ENCODE measurements around the gene ACOT11.

Gene ACOT11

GRCh38 chr1:54537611-54538010, 10.4 kb upstream of the ACOT11 start:
- no peak for DNase-seq (ENCODE audit: low spot score)

GRCh38 chr1:54538538-54538937, 9.5 kb upstream of the ACOT11 start:
- no peak for DNase-seq (ENCODE audit: low spot score)

GRCh38 chr1:54540582-54541295, 7.3 kb upstream of the ACOT11 start:
- no peak for DNase-seq (ENCODE audit: low spot score)

GRCh38 chr1:54542120-54542961, 5.7 kb upstream of the ACOT11 start:
- peak; percentile 84 for DNase-seq (ENCODE audit: low spot score)

- DNase-seq (ENCODE audit: low spot score), result no peak
Observed at GRCh38 chr1:54542962-54543539, 5.0 kb upstream of the ACOT11 start.

- DNase-seq (ENCODE audit: low spot score), result peak; percentile 52
Observed at GRCh38 chr1:54543729-54544496, 4.1 kb upstream of the ACOT11 start.

- DNase-seq (ENCODE audit: low spot score), result no peak
Observed at GRCh38 chr1:54545916-54546635, 2.0 kb upstream of the ACOT11 start.

GRCh38 chr1:54546651-54547401, 1.2 kb upstream of the ACOT11 start:
- DNase-seq (ENCODE audit: low spot score), result no peak

GRCh38 chr1:54548389-54549044, 489 bp downstream of the ACOT11 start:
- no peak for DNase-seq (ENCODE audit: low spot score)

- no peak for DNase-seq (ENCODE audit: low spot score)
Observed at GRCh38 chr1:54549181-54549924, 1.3 kb downstream of the ACOT11 start.

- DNase-seq (ENCODE audit: low spot score), result no peak
Observed at GRCh38 chr1:54551891-54552290, 3.9 kb downstream of the ACOT11 start.

GRCh38 chr1:54553602-54554313, 5.7 kb downstream of the ACOT11 start:
- no peak for DNase-seq (ENCODE audit: low spot score)

GRCh38 chr1:54556110-54556509, 8.1 kb downstream of the ACOT11 start:
- no peak for DNase-seq (ENCODE audit: low spot score)

GRCh38 chr1:54557671-54558355, 9.8 kb downstream of the ACOT11 start:
- no peak for DNase-seq (ENCODE audit: low spot score)

GRCh38 chr1:54558434-54559030, 10.5 kb downstream of the ACOT11 start:
- DNase-seq (ENCODE audit: low spot score), result no peak

- no peak for DNase-seq (ENCODE audit: low spot score)
Observed at GRCh38 chr1:54559111-54559548, 11.1 kb downstream of the ACOT11 start.

GRCh38 chr1:54559771-54560231, 11.8 kb downstream of the ACOT11 start:
- no peak for DNase-seq (ENCODE audit: low spot score)
